Measurements from ENCODE around the gene PLA2G2C. TPM values are rescaled to one million over a fixed set of nuclear protein-coding genes. Genes with fewer than 3 reads are reported as not detected.

Gene PLA2G2C
- total RNA-seq, 3 donors from 2014 or later, result 0.33 TPM; not detected in 2

- TF ChIP-seq POLR2A (IDR thresholded peaks at IDR 0.05), result no peak
- no peak for TF ChIP-seq POLR2AphosphoS5 (IDR thresholded peaks at IDR 0.05)
- no peak for TF ChIP-seq CTCF (IDR thresholded peaks at IDR 0.05)
- no peaks in the 10 kb centered on the region for H3K27me3 ChIP-seq
- no peak for DNase-seq (ENCODE audit: low spot score in 2 of 2)
- no peak overlapping the region for H3K27ac ChIP-seq
- peaks cover 12 to 15% of the 10 kb centered on the region in 2 donors for H3K4me1 ChIP-seq
- H3K9me3 ChIP-seq, result no peaks in the 10 kb centered on the region
- no peaks in the 10 kb centered on the region for H3K36me3 ChIP-seq
- no peak overlapping the region for H3K4me3 ChIP-seq
- intact Hi-C loops (cut with DNase I; ENCODE audit: low total_unique reads), result no loop called here
Measured at GRCh38 chr1:20207546-20207945, 21.2 kb upstream of the PLA2G2C start.

- intact Hi-C loops (cut with DNase I; ENCODE audit: low total_unique reads), result loop anchor here (5.0 kb wide), 1 partner anchor 905 kb away; no protein-coding TSS in a partner anchor
- Histone ChIP-seq H3K9me3 (no peaks in the 10 kb centered on the region), H3K27me3 (no peaks in the 10 kb centered on the region), H3K27ac (no peak overlapping the region), H3K4me1 (no peaks in the 10 kb centered on the region), H3K4me3 (no peak overlapping the region), H3K36me3 (no peaks in the 10 kb centered on the region)
- TF ChIP-seq POLR2AphosphoS5 (IDR thresholded peaks at IDR 0.05) (no peak), CTCF (IDR thresholded peaks at IDR 0.05) (no peak), POLR2A (IDR thresholded peaks at IDR 0.05) (no peak)
- DNase-seq (ENCODE audit: low spot score in 2 of 2), result no peak
Measured at GRCh38 chr1:20202166-20202565, 15.8 kb upstream of the PLA2G2C start.

- H3K36me3 ChIP-seq, result no peaks in the 10 kb centered on the region
- DNase-seq (ENCODE audit: low spot score in 2 of 2), result no peak
- no peak overlapping the region for H3K27ac ChIP-seq
- H3K4me1 ChIP-seq, result no peaks in the 10 kb centered on the region
- H3K9me3 ChIP-seq, result no peaks in the 10 kb centered on the region
- intact Hi-C loops (cut with DNase I; ENCODE audit: low total_unique reads), result loop anchor here (5.0 kb wide), 1 partner anchor 904 kb away; no protein-coding TSS in a partner anchor
- H3K27me3 ChIP-seq, result no peaks in the 10 kb centered on the region
- no peak for TF ChIP-seq POLR2A (IDR thresholded peaks at IDR 0.05)
- TF ChIP-seq POLR2AphosphoS5 (IDR thresholded peaks at IDR 0.05), result no peak
- TF ChIP-seq CTCF (IDR thresholded peaks at IDR 0.05), result no peak
- no peak overlapping the region for H3K4me3 ChIP-seq
Measured at GRCh38 chr1:20200966-20201365, 14.6 kb upstream of the PLA2G2C start.

- TF ChIP-seq POLR2AphosphoS5 (IDR thresholded peaks at IDR 0.05), result no peak
- no peak for TF ChIP-seq CTCF (IDR thresholded peaks at IDR 0.05)
- TF ChIP-seq POLR2A (IDR thresholded peaks at IDR 0.05), result no peak
- Histone ChIP-seq H3K27ac (no peak overlapping the region), H3K36me3 (no peaks in the 10 kb centered on the region), H3K4me3 (no peak overlapping the region), H3K4me1 (no peaks in the 10 kb centered on the region), H3K27me3 (no peaks in the 10 kb centered on the region), H3K9me3 (no peaks in the 10 kb centered on the region)
- DNase-seq (ENCODE audit: low spot score in 2 of 2), result no peak
- intact Hi-C loops (cut with DNase I; ENCODE audit: low total_unique reads), result loop anchor here (5.0 kb wide), 1 partner anchor 903 kb away; no protein-coding TSS in a partner anchor
Measured at GRCh38 chr1:20199840-20200239, 13.5 kb upstream of the PLA2G2C start.

GRCh38 chr1:20199403-20199802 lies 13.1 kb upstream of the PLA2G2C start:
- H3K4me3 ChIP-seq, result no peak overlapping the region
- no peak overlapping the region for H3K27ac ChIP-seq
- H3K36me3 ChIP-seq, result no peaks in the 10 kb centered on the region
- TF ChIP-seq POLR2A (IDR thresholded peaks at IDR 0.05) (no peak), POLR2AphosphoS5 (IDR thresholded peaks at IDR 0.05) (no peak), CTCF (IDR thresholded peaks at IDR 0.05) (no peak)
- no peak for DNase-seq (ENCODE audit: low spot score in 2 of 2)
- no peaks in the 10 kb centered on the region for H3K4me1 ChIP-seq
- no peaks in the 10 kb centered on the region for H3K9me3 ChIP-seq
- intact Hi-C loops (cut with DNase I; ENCODE audit: low total_unique reads), result no loop called here
- no peaks in the 10 kb centered on the region for H3K27me3 ChIP-seq
